Measurements from ENCODE around the gene PACRG.
"Not testable (repeated sequence)": the region's sequence is repeated elsewhere in the genome, so short reads cannot be mapped to it uniquely, and the experiment has no call there.

PACRG gene

DNA sequence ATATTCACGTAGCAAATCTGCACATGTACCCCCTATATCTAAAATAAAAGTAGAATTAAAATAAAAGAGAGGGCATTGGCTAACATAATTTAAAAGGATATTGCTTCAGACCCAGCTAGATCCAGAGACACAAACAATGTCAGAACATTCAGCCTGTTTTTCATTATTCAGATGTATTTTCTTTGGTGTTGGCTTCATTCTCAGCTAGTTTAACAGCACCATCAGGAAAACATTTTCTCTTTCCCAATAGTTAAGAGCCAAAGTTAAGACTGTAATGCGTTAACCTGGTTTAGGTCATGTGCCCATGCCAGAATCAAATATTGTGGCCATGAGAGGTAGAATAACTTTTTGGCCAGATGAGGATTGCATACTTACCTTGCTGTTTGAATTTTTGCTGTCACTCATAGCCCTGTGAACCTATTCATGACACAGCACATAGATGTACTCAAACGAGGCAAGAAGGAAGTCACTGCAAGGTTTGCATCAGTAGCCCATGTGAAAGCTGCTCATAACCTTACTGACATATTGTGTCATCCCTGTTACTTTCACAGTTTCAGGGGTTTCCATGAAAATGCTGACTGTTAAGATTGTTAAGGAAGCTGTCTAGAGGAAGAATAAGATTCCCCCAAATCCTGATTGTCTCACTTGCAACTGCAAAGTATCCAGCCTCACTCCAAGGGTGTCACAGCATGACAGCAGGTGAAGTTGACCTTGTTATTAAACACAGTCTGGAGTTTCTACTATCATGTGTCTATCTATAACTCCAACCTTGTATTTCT, 233.1 kb downstream of the PACRG start:
- Mint-ChIP-seq H3K4me1 (no peaks in the 10 kb centered on the region), H3K27ac (no peak overlapping the region), H3K4me3 (no peak overlapping the region), H3K27me3 (no peaks in the 10 kb centered on the region), H3K9me3 (peaks cover 22 to 38% of the 10 kb centered on the region in 2 donors)
- DNase-seq, result no peak
- no peak for ATAC-seq

DNA sequence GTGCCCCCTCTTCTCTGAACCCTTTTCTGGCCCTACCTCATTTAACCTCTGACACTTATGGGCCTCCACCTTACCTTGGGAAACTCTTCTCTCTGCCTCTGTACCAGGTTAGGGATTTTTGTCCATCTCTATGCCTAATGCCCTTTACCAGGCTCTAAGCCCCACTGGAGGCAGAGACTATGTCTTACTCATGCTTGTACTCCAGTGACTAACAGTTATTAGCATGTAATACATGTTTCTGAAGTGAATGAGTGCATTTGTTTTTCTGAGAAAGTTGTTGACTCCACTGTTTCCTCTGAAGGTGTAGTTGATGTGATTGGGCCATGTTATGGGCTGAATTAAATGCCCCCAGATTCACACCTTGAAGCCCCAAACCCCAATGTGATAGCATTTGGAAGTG, 234.3 kb downstream of the PACRG start:
- no peaks in the 10 kb centered on the region for H3K4me1 Mint-ChIP-seq
- H3K27me3 Mint-ChIP-seq, result no peaks in the 10 kb centered on the region
- peaks cover 22 to 40% of the 10 kb centered on the region in 2 donors for H3K9me3 Mint-ChIP-seq
- H3K27ac Mint-ChIP-seq, result no peak overlapping the region
- ATAC-seq (no peak), DNase-seq (no peak)
- H3K4me3 Mint-ChIP-seq, result no peak overlapping the region

DNA sequence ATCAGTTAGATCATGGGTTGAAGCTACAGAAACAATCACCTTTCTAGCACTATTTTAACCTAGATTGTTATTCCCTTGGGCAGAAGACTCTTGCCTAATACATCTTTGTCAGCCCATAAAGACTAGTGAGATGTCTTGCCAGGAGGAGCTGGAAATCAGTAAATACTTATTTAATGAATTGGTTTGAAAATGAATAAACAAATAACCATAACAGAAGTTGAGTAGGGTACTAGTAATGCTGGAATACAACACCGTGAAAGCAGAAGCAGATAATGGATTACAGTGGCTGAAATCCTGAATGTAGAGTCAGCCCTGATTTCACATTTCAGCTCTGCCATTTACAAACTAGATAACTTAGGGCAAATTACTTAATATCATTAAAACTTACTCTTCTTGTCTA, 236.1 kb downstream of the PACRG start:
- DNase-seq, result no peak
- H3K4me3 Mint-ChIP-seq, result no peak overlapping the region
- no peak overlapping the region for H3K27ac Mint-ChIP-seq
- peaks cover 22 to 39% of the 10 kb centered on the region in 2 donors for H3K9me3 Mint-ChIP-seq
- ATAC-seq, result no peak
- H3K4me1 Mint-ChIP-seq, result no peaks in the 10 kb centered on the region
- H3K27me3 Mint-ChIP-seq, result no peaks in the 10 kb centered on the region

DNA sequence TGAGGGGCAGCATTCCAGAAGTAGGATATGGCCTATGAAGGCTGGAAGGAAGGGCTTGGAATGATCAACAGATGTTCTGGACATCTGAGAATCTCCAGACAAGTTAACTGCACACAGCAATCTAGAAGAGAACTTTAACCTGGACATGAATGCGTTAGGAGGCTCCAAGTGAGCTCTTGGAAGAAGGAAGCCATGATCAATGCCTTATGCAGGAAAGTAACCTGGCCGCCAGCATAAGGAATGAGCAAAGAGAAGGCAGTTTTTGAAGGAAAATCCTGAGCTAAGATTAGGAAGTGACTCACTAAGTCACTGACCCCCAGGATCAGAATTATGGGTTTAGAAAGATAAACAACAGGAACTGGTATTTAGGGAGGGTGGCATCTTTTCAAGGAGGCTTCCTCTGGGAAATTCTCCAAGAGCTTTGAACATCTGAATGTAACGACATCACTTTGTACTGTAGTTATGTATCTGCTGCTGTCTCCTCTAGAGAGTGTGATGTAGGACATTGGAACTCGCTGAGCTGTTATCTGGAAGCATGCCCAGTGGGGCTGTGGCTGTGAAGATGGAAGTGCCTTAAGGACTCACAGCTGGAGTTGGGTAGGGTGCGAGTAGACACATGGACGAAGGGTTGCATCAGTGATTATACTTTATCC, 236.8 kb downstream of the PACRG start:
- Mint-ChIP-seq H3K27me3 (no peaks in the 10 kb centered on the region), H3K4me1 (no peaks in the 10 kb centered on the region), H3K27ac (no peak overlapping the region), H3K9me3 (peaks cover 16 to 39% of the 10 kb centered on the region in 2 donors), H3K4me3 (no peak overlapping the region)
- DNase-seq (no peak), ATAC-seq (no peak)

DNA sequence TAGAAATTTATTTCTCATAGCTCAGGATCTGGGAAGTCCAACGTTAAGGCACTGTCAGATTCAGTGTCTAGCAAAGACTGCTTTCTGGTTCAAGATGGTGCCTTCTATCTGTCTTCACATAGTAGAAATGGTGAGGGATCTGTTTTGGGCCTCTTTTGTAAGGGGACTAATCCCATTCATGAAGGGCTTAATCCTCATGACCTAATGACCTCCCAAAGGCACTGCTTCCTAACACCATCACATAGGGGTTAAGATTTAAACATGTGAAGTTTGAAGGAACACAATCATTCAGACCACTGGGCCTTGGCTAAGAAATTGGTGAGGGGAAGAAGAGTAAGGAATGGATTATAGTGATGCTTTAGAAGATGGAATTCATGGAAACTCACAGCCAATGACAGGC, 237.6 kb downstream of the PACRG start:
- peaks cover 16 to 37% of the 10 kb centered on the region in 2 donors for H3K9me3 Mint-ChIP-seq
- ATAC-seq, result no peak
- no peak overlapping the region for H3K4me3 Mint-ChIP-seq
- DNase-seq, result no peak
- no peaks in the 10 kb centered on the region for H3K4me1 Mint-ChIP-seq
- no peak overlapping the region for H3K27ac Mint-ChIP-seq
- no peaks in the 10 kb centered on the region for H3K27me3 Mint-ChIP-seq

DNA sequence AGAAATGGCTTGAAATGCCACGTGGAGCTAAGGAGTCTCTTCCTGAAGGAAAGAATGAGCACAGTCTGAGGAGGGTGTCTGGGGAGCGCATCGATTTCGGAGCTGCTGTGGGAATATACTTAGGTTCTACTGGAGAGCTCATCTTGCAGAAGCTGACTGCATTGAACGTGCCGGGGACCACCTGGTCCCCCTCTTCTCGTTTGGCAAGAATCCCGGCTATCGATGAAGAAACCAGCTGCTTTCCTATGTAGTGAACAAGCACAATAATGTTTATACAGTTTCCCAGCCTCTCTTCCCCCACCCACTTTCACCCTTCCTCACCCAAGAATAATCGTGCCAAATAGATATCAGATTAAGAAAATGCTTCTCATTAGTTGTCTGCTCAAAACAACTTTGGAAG, 242.5 kb downstream of the PACRG start:
- no peak for DNase-seq
- H3K9me3 Mint-ChIP-seq, result peaks cover 5 to 34% of the 10 kb centered on the region in 2 donors
- no peak for ATAC-seq
- no peaks in the 10 kb centered on the region for H3K4me1 Mint-ChIP-seq
- H3K27ac Mint-ChIP-seq, result no peak overlapping the region
- no peaks in the 10 kb centered on the region for H3K27me3 Mint-ChIP-seq
- H3K4me3 Mint-ChIP-seq, result no peak overlapping the region

DNA sequence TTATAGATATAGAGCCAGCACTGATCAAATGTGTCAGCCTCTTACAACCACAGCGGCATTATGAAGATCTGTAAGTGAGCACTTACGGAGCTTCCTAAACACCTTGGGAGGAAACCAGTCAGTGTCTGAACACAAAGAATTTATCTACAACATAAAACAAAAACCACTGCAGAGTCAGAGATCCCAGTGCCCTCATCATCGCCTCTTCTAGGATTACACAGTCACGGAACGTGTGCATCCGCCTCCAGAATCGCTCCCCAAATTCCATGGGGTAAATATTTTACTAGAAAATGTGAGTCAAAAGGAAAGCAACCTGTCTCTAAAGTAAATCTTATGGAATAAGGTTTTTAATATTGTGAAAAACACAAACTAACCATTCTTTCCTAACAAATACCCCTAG, 243.6 kb downstream of the PACRG start:
- Mint-ChIP-seq H3K27me3 (no peaks in the 10 kb centered on the region), H3K4me3 (no peak overlapping the region), H3K27ac (no peak overlapping the region), H3K9me3 (peaks cover 3 to 34% of the 10 kb centered on the region in 2 donors), H3K4me1 (no peaks in the 10 kb centered on the region)
- DNase-seq (no peak), ATAC-seq (no peak)

DNA sequence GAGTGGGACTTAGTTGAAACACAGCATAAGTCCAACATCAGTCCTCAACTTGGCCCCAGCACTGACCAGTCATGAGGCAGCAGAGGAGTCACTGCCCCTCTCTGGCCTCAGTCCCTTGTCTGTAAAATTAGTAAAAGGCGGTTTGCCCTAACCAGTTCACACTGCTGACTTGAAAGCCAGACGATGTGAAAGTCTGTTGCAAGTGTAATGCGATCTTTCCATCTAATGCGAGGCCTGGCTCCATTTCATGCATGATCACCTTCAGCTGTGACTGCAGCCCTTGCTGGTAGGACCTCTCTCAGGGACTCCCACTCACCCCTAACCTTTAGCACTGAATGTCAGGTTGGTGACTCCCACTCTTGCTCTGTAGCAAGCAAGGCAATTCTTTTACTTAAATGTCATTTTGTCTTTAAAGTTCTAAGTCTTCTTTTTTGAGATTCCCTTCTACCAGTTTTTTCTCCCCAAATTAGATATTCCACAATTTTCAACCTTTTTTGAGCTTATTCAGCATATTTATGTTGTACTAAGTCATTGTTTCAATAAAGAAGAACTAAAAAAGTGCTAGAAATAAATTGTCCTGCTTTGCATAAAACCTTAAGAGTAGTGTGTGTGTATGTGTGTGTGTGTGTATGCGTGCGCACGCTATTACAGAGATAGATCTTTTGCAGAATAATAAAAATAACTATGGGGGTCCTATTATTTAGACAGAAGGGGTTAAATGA, 245.5 kb downstream of the PACRG start:
- no peak overlapping the region for H3K27ac Mint-ChIP-seq
- no peak overlapping the region for H3K4me3 Mint-ChIP-seq
- no peaks in the 10 kb centered on the region for H3K4me1 Mint-ChIP-seq
- H3K27me3 Mint-ChIP-seq, result no peaks in the 10 kb centered on the region
- ATAC-seq (no peak), DNase-seq (no peak)
- peaks cover 4 to 36% of the 10 kb centered on the region in 2 donors for H3K9me3 Mint-ChIP-seq

DNA sequence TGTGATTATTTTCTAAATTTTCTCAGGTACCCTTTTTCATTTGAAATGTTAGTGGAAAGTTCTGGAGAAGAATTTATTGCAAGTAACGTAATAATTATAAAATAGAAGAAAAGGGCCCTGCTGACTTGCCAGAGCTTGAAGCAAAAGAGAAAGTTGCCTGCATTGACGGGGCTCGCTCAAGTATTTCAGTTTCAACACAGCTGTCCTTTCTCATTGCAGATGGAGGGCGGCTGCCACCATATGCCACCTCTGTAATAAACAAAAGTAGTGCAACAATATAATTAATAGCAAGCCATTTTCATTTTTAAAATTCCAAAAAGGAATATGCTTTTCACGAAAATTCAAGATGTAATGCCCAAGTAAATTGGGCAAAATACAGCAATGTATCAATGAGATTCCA, 246.2 kb downstream of the PACRG start:
- Mint-ChIP-seq H3K4me3 (no peak overlapping the region), H3K27ac (no peak overlapping the region), H3K9me3 (peaks cover 4 to 35% of the 10 kb centered on the region in 2 donors), H3K4me1 (no peaks in the 10 kb centered on the region), H3K27me3 (no peaks in the 10 kb centered on the region)
- no peak for ATAC-seq
- DNase-seq, result no peak

DNA sequence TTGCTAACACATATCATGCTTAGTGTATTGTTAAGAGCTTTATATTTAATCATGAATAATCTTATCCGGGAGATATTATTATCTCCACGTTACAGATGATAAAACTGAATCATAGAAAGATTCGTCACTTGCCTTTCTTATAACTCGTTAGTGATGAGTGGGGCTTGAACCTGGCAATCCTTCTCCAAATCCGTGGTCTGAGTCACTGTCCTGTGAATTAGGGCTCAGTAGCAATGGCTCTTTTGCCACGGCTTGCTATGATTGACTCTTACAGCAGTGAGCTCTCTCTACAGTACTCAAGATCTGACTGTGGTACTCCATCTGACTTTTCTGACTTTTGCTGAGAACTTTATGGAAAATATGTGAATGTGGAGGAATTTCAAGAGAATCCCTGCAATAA, 246.9 kb downstream of the PACRG start:
- no peak for DNase-seq
- Mint-ChIP-seq H3K27ac (no peak overlapping the region), H3K4me3 (no peak overlapping the region), H3K27me3 (no peaks in the 10 kb centered on the region), H3K9me3 (peaks cover 4 to 28% of the 10 kb centered on the region in 2 donors), H3K4me1 (no peaks in the 10 kb centered on the region)
- no peak for ATAC-seq

DNA sequence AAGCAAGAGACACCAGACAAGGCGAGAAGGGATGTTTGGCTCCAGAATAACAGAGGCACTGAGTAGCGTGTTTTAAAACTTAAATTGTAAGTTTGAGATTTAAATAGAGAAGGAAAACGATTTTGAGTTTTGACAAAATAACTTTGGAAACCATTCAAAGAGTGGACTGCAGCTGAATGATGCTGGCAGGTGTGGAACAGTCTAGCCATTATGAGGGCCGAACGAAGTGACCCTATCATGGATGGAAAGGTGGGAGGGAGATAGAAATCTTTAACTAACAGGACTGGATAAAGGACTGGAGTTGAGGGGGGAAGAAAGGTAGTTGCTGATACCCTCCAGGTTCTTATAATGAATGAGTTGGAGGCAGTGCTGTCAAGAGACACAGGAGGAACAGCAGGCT, 248.4 kb downstream of the PACRG start:
- Mint-ChIP-seq H3K27ac (no peak overlapping the region), H3K9me3 (peaks cover 4 to 20% of the 10 kb centered on the region in 2 donors), H3K4me1 (no peaks in the 10 kb centered on the region), H3K27me3 (no peaks in the 10 kb centered on the region), H3K4me3 (no peak overlapping the region)
- ATAC-seq (no peak), DNase-seq (no peak)

DNA sequence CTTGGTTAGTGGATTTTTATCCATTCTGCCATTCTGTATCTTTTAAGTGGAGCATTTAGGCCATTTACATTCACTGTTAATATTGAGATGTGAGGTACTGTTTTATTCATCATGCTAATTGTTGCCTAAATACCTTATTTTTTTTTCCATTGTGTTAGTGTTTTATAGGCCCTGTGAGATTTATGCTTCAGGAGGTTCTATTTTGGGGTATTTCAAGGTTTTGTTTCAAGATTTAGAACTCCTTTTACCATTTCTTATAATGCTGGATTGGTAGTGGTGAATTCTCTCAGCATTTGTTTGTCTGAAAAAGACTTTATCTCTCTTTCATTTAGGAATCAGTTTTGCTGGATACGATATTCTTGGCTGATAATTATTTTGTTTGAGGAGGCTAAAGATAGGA, 255.5 kb downstream of the PACRG start:
- not testable (repeated sequence) for H3K27ac Mint-ChIP-seq, H3K4me1 Mint-ChIP-seq, H3K4me3 Mint-ChIP-seq, H3K27me3 Mint-ChIP-seq, ATAC-seq, DNase-seq
- H3K9me3 Mint-ChIP-seq, result peaks cover 23 to 44% of the 10 kb centered on the region in 2 donors

DNA sequence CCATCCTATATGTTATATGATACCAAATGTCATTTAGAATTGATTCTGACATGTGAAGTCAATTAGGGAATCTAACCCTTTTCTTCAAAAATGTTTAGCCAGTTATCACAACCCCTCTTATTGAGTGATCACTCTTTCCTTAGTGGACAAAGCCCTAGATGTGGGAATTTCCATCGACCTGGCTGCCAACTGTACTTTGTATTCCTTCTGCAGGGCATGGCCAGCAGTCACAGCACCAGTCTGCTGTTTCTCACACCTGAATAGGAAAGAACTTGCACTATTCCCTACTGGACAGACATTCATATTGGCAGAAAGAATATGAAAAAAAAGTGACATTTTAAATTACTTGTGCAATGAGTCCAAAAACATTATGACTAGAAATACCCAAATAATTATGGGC, 271.0 kb downstream of the PACRG start:
- Mint-ChIP-seq H3K9me3 (peaks cover 8 to 12% of the 10 kb centered on the region in 2 donors), H3K27me3 (no peaks in the 10 kb centered on the region), H3K27ac (no peak overlapping the region), H3K4me1 (no peaks in the 10 kb centered on the region), H3K4me3 (no peak overlapping the region)
- ATAC-seq (no peak), DNase-seq (no peak)

DNA sequence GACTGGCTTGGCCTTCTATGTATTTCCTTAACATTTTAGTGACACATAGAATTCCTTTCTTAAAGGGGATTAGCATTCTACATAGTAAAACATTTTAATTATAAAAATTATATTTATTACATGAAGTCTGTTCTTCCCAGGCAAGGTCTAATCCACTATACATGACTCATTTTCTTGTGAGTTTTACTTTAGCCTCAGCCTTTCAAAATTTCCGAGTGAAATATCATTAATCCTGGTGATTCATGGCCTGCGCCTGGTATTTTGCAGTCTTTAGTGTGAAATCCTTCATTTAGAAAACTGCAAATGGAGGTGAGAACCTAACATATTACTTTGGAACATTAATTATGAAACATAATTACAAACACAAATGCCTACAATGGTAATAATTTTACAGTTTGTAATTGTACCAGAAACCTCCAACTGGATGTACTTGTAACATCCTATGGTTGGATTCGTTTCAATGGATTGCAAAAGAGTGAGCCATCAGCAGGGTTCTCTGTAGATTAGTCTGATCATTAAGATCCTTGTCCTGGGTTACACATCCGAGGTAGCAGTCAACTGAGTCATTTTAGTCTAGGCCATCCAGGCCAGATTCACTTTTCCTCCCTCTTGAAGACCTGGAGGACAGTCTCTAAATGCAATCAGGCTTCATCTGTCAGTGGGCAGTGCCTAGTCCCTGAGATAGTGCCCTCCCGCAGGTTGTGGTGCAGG, 272.0 kb downstream of the PACRG start:
- no peak for ATAC-seq
- no peaks in the 10 kb centered on the region for H3K4me1 Mint-ChIP-seq
- no peak overlapping the region for H3K4me3 Mint-ChIP-seq
- H3K27ac Mint-ChIP-seq, result no peak overlapping the region
- peaks cover 9 to 12% of the 10 kb centered on the region in 2 donors for H3K9me3 Mint-ChIP-seq
- H3K27me3 Mint-ChIP-seq, result no peaks in the 10 kb centered on the region
- DNase-seq, result no peak

DNA sequence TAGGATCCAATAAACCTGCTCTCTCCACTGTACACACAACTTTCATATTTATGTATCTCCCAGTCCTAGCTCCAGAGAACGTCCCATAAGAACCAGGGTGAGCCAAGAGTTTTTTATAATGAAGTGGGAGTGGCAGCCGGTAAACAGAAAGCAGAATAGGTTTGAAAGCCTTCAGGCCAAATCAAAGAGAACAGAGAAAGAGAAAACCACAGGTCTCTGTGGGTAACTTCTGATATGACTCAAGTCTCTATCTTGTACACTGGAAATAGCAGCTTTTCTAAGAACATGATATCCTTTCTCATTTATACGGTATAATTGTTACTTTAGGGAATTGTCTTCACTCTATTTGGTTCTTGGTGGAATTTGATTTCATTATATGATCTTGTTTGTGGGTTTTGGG, 273.6 kb downstream of the PACRG start:
- H3K27me3 Mint-ChIP-seq, result no peaks in the 10 kb centered on the region
- H3K4me1 Mint-ChIP-seq, result no peaks in the 10 kb centered on the region
- DNase-seq, result no peak
- peak; percentile 57 for ATAC-seq
- H3K4me3 Mint-ChIP-seq, result no peak overlapping the region
- peaks cover 9 to 12% of the 10 kb centered on the region in 2 donors for H3K9me3 Mint-ChIP-seq
- H3K27ac Mint-ChIP-seq, result no peak overlapping the region

Measured in stimulated activated naive CD8-positive, alpha-beta T cell treated with anti-CD3 and anti-CD28 coated beads, Interleukin-15, amount 100 ng/mL, for 72 hours (primary cell).